ENCODE data around the gene SLC35A4. TPM values are rescaled to one million over a fixed set of nuclear protein-coding genes. Genes with fewer than 3 reads are reported as not detected.
A peak's percentile ranks its signal among the peaks of the same experiment; 100 is the strongest.

SLC35A4 gene
- total RNA-seq, 4 donors from 2014 or later: 71.7 to 152 (median 114) TPM

DNA sequence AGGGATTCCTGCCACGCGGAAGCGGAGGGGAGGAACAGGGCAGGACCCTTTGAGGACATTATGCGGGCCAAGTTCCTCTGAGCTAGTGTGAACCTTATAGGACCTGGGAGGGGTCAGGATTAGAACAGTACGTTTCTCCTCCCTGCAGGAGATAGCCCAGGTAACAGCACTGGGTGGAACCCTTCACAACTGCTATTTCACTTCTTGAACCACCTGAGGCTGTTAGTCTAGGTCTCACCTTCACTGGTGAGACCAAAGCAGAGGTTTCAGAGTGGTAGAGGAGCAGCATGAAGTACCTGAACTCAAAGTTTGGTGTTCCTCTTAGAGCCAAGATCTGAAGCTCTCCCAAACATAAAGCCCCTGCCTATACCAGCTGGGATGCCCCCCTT is 16.3 kb upstream of the SLC35A4 start:
- DNase-seq: peak; percentile 85 to 93
- H3K27ac ChIP-seq: peak overlapping the region; percentile 92 to 100 (median 100)
- in situ Hi-C loops (cut with MboI; ENCODE audit: low sequenced_read_pairs in 4 of 4) (loop anchor here in 2 of 4 donors (10.0 kb wide), 1 partner anchor 97 kb away; the partner anchor contains the start of genes IK (in 2 of the 2) and NDUFA2 (in 2 of the 2)), intact Hi-C loops (cut with DNase I; ENCODE audit: low total_unique reads) (loop anchor here (1.0 to 5.0 kb wide), 2 partner anchors 16 to 154 kb away; partner anchors contain the start of genes APBB3, SLC35A4 and ZMAT2)
- peak overlapping the region; percentile 54 to 79 (median 78) for H3K4me3 ChIP-seq
- no peaks in the 10 kb centered on the region for H3K9me3 ChIP-seq
- peaks cover 46 to 52% of the 10 kb centered on the region in 2 donors for H3K4me1 ChIP-seq
- peak; percentile 60 to 65 for ATAC-seq
- no peaks in the 10 kb centered on the region for H3K27me3 ChIP-seq
- peaks cover 0 to 42% of the 10 kb centered on the region in 2 donors for H3K36me3 ChIP-seq
- TF ChIP-seq POLR2A (IDR thresholded peaks at IDR 0.05): peak in 1 of 2 donors; percentile 48
- TF ChIP-seq, protein P1, sequence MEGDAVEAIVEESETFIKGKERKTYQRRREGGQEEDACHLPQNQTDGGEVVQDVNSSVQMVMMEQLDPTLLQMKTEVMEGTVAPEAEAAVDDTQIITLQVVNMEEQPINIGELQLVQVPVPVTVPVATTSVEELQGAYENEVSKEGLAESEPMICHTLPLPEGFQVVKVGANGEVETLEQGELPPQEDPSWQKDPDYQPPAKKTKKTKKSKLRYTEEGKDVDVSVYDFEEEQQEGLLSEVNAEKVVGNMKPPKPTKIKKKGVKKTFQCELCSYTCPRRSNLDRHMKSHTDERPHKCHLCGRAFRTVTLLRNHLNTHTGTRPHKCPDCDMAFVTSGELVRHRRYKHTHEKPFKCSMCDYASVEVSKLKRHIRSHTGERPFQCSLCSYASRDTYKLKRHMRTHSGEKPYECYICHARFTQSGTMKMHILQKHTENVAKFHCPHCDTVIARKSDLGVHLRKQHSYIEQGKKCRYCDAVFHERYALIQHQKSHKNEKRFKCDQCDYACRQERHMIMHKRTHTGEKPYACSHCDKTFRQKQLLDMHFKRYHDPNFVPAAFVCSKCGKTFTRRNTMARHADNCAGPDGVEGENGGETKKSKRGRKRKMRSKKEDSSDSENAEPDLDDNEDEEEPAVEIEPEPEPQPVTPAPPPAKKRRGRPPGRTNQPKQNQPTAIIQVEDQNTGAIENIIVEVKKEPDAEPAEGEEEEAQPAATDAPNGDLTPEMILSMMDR (IDR thresholded peaks at IDR 0.05 in 4 of 5, conservative IDR thresholded peaks at IDR 0.05 in 1 of 5): no peak

DNA sequence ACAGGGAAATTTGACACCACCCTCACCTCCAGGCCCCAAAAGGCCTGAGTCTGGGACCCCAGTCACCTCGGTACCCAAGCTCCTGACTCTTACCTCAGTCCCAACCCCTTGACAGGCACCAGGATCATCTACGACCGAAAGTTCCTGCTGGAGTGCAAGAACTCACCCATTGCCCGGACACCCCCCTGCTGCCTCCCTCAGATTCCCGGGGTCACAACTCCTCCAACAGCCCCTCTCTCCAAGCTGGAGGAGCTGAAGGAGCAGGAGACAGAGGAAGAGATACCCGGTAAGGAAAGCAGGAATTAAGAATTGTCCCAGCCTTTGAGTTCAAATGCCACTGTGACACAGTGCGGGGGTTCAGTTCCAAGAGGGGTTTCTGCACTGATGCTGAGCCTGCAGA is 15.8 kb upstream of the SLC35A4 start:
- ATAC-seq (no peak), DNase-seq (no peak)
- peaks cover 46 to 52% of the 10 kb centered on the region in 2 donors for H3K4me1 ChIP-seq
- TF ChIP-seq, protein P1 (IDR thresholded peaks at IDR 0.05 in 4 of 5, conservative IDR thresholded peaks at IDR 0.05 in 1 of 5): no peak
- TF ChIP-seq POLR2A (IDR thresholded peaks at IDR 0.05): no peak
- H3K27ac ChIP-seq: peak overlapping the region; percentile 92 to 100 (median 100)
- no peaks in the 10 kb centered on the region for H3K9me3 ChIP-seq
- intact Hi-C loops (cut with DNase I; ENCODE audit: low total_unique reads) (loop anchor here (1.0 to 5.0 kb wide), 2 partner anchors 16 to 154 kb away; partner anchors contain the start of genes APBB3, SLC35A4 and ZMAT2), in situ Hi-C loops (cut with MboI; ENCODE audit: low sequenced_read_pairs in 4 of 4) (loop anchor here in 2 of 4 donors (10.0 kb wide), 1 partner anchor 96 kb away; the partner anchor contains the start of genes IK (in 2 of the 2) and NDUFA2 (in 2 of the 2))
- H3K4me3 ChIP-seq: peak overlapping the region; percentile 54 to 79 (median 78)
- no peaks in the 10 kb centered on the region for H3K27me3 ChIP-seq
- peaks cover 0 to 37% of the 10 kb centered on the region in 2 donors for H3K36me3 ChIP-seq

DNA sequence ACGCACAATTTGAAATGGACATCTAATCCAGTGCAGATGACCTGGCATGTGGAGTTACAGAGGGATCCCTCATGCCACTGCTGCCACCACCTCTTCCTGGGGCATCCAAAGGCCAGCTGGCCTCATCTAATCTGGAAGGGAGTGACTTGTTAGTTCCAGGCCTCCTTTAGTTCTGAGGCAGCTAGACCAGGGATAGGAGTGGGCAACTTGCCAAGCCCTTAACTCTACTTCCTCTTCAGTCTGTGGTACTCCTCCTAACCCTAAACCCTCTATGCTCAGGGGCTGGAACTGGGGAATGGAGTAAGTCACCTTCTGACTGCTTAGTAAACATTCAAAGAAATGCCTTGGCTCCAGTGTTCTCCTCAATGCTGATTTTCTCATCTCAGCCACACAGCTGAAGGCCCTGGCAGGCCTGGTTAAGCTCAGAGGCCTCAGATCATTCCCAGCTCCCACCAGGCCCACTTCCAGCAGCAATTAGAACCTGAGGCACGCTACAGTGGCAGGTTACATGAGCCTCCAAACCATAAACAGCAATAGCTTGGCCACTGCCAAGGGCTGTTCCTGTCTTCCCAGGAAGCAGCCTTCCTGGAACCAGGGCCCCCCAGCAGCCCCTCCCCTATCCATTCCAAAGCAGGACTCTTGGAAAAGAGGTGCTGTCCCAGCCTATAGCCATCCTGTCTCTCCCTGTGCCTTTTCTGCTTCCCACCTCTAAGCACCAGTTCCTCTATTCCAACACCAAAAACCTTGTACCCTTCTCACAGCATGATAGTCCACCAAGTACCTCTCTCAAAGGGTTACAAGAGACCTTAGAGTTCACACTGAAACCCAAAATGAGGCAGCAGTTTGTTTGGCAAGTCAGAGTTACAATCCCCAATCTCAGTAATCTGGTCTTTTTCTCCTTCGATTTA is 15.1 kb upstream of the SLC35A4 start:
- H3K27ac ChIP-seq: peak overlapping the region; percentile 92 to 100 (median 100)
- intact Hi-C loops (cut with DNase I; ENCODE audit: low total_unique reads): loop anchor here (5.0 to 10.0 kb wide), 2 partner anchors 153 to 305 kb away; partner anchors contain the start of gene ZMAT2
- no peaks in the 10 kb centered on the region for H3K27me3 ChIP-seq
- ATAC-seq: peak; percentile 37 to 39
- DNase-seq: peak; percentile 68 to 86
- TF ChIP-seq, protein P1 (IDR thresholded peaks at IDR 0.05 in 4 of 5, conservative IDR thresholded peaks at IDR 0.05 in 1 of 5): no peak
- TF ChIP-seq POLR2A (IDR thresholded peaks at IDR 0.05): peak in 1 of 2 donors; percentile 30
- H3K4me3 ChIP-seq: peak overlapping the region in 1 of 4 donors; percentile 7
- no peaks in the 10 kb centered on the region for H3K9me3 ChIP-seq
- in situ Hi-C loops (cut with MboI; ENCODE audit: low sequenced_read_pairs in 4 of 4): loop anchor here in 3 of 4 donors (10.0 to 25.0 kb wide), 2 partner anchors 95 to 312 kb away; partner anchors contain the start of genes IK (in 2 of the 3) and NDUFA2 (in 2 of the 3)
- peaks cover 51 to 57% of the 10 kb centered on the region in 2 donors for H3K4me1 ChIP-seq
- H3K36me3 ChIP-seq: peaks cover 0 to 31% of the 10 kb centered on the region in 2 donors

DNA sequence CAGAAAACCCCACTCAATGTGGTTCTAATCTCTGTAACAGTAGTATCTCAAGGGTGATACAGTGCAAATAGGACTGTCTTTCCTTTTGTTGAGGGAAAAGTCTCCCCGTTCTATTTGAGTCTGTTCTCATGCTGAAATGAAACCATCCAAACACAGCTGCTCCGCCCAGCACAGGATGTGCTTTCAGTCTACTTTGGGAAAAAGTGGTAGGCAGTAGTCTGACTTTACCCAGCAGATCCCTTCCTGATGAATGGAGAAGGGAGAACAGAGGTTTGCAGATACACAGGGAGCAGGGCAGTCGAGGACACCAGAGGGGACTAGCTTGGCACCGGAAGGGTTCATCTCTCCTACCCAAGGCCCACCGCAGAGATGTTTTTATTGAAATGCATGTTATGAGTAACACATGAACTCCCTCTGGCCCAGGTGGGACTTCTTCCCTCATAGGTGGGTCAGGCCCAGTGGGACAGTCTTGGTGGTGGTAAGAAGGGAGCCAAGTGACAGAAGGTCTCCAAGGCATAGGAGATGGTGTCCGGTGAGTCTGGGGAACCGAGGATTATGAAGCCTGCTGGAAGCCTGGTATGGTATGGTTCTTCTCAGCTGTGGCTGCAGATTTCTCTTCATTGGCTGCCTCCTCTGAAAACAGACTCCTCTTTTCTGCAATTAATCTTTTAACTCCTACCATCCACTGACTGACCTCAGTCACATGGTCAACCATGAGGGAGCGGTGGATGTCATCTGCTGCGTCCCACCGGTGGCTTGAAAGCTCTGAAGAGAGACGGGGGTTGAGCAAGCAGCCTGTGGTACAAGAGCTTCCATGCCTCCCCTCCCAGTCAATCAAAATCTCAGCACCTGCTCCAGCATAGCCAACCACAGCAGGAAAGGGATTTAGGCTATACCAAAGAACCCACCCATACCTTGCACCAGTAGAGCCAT is 14.2 kb upstream of the SLC35A4 start:
- H3K27ac ChIP-seq: peak overlapping the region; percentile 92 to 100 (median 100)
- H3K9me3 ChIP-seq: no peaks in the 10 kb centered on the region
- no peak for DNase-seq
- no peaks in the 10 kb centered on the region for H3K27me3 ChIP-seq
- intact Hi-C loops (cut with DNase I; ENCODE audit: low total_unique reads): loop anchor here (10.0 kb wide), 1 partner anchor 306 kb away; no protein-coding TSS in a partner anchor
- ATAC-seq: peak; percentile 6 to 9
- H3K4me1 ChIP-seq: peaks cover 60 to 66% of the 10 kb centered on the region in 2 donors
- peak overlapping the region in 1 of 4 donors; percentile 7 for H3K4me3 ChIP-seq
- in situ Hi-C loops (cut with MboI; ENCODE audit: low sequenced_read_pairs in 4 of 4): loop anchor here in 1 of 4 donors (25.0 kb wide), 1 partner anchor 313 kb away; no protein-coding TSS in a partner anchor
- peaks cover 0 to 26% of the 10 kb centered on the region in 2 donors for H3K36me3 ChIP-seq
- TF ChIP-seq, protein P1 (IDR thresholded peaks at IDR 0.05 in 4 of 5, conservative IDR thresholded peaks at IDR 0.05 in 1 of 5): no peak
- no peak for TF ChIP-seq POLR2A (IDR thresholded peaks at IDR 0.05)

Measured in gastrocnemius medialis (tissue), 4 donors.